ENCODE results near the gene NAB2.

The NAB2 gene

DNA sequence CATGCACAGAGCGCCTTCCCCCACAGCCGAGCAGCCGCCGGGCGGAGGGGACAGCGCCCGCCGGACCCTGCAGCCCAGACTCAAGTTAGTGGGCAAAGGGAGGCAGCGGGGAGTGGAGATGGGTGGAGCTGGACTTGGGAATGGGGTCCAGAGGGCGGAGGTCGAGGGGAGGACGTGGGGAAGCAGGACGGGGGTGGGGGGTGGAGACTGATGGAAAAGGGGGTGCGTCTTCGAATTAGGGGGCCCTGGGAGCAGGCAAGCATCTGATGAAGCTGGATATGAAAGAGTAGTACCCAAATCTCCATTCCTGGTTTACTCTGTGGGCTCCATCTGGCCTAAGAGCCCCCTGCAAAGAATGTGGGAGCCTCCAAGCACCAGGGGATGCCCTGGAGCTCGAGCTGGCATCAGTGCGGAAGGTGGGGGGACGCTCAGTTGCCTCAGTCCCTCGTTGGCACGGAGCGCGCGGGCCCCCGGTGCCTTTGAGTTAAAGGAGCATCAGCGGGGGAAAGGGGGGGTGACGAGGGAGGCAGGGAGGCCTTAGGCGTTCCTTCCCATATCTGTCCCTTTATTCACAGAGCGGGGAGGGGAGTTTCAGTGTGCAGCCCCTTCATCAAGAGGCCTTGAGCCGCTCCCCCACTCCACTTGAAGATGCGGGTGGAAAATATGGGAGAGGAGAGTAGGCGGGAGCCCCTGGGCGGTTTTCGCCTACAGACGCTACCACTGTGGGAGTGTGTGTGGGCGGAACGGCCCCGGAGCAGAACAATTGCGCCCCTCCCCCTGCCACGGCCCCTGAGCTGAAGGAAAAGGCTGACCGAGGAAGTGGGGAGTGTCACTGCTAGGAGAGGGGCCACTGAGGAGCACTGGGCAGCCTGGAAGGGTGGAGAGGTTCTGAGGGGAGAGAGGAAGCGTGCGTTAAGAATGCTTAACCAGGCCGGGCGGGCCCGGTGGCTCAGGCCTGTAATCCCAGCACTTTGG lies 644 bp downstream of the NAB2 start:
- no peak overlapping the region for H2AFZ ChIP-seq (ENCODE audit: low read length)
- H3K9me3 ChIP-seq (ENCODE audit: low read length): no peaks in the 10 kb centered on the region
- H3K27ac ChIP-seq (ENCODE audit: low read depth, low read length, poor library complexity, severe bottlenecking): no peak overlapping the region
- H3K4me1 ChIP-seq (ENCODE audit: insufficient read depth, low read length, severe bottlenecking): peaks cover 47% of the 10 kb centered on the region
- TF ChIP-seq, protein P1, sequence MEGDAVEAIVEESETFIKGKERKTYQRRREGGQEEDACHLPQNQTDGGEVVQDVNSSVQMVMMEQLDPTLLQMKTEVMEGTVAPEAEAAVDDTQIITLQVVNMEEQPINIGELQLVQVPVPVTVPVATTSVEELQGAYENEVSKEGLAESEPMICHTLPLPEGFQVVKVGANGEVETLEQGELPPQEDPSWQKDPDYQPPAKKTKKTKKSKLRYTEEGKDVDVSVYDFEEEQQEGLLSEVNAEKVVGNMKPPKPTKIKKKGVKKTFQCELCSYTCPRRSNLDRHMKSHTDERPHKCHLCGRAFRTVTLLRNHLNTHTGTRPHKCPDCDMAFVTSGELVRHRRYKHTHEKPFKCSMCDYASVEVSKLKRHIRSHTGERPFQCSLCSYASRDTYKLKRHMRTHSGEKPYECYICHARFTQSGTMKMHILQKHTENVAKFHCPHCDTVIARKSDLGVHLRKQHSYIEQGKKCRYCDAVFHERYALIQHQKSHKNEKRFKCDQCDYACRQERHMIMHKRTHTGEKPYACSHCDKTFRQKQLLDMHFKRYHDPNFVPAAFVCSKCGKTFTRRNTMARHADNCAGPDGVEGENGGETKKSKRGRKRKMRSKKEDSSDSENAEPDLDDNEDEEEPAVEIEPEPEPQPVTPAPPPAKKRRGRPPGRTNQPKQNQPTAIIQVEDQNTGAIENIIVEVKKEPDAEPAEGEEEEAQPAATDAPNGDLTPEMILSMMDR (IDR thresholded peaks at IDR 0.05; ENCODE audit: low read length): no peak
- no peak for TF ChIP-seq EZH2 (IDR thresholded peaks at IDR 0.05; ENCODE audit: borderline replicate concordance, low read length)
- peak overlapping the region; percentile 60 for H3K4me3 ChIP-seq (ENCODE audit: low read depth, low read length, poor library complexity, severe bottlenecking)
- no peaks in the 10 kb centered on the region for H4K20me1 ChIP-seq (ENCODE audit: insufficient read depth, low read length)
- H3F3A ChIP-seq (ENCODE audit: insufficient read depth, low read length): peaks cover 6% of the 10 kb centered on the region; the same call in 1 of the 2 replicates
- no peaks in the 10 kb centered on the region for H3K36me3 ChIP-seq (ENCODE audit: insufficient read depth, low read length)
- no peaks in the 10 kb centered on the region for H3K79me2 ChIP-seq (ENCODE audit: insufficient read depth, low read length)
- H3K27me3 ChIP-seq (ENCODE audit: insufficient read depth, low read length): no peaks in the 10 kb centered on the region
- no peaks in the 10 kb centered on the region for H3K9me2 ChIP-seq (ENCODE audit: low read depth, low read length)
- H3K9ac ChIP-seq (ENCODE audit: low read length): peak overlapping the region; percentile 51
- H3K4me2 ChIP-seq (ENCODE audit: low read length): peak overlapping the region; percentile 72

DNA sequence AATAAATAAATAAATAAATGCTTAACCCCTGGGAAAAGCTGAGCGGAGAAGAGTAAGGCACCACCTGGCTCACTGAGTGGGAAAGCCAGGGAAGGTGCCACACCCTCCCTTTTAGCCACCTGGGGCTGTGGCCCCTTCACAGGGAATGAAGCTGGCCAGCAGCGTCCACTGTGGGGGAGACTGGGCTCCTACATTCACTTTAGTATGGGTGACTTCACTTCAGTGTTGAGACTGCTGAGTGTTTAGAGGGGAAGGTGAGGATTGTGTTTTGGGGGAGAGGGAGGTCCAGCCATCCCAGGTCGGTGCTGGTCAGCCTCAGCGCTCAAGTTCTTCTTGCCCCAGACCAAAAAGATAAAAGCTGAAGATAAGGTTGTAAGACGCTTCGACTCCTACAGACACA lies 1.6 kb downstream of the NAB2 start:
- Histone ChIP-seq H3K9me2 (ENCODE audit: low read depth, low read length) (no peaks in the 10 kb centered on the region), H3K4me3 (ENCODE audit: low read depth, low read length, poor library complexity, severe bottlenecking) (no peak overlapping the region), H3K27ac (ENCODE audit: low read depth, low read length, poor library complexity, severe bottlenecking) (no peak overlapping the region), H3K9me3 (ENCODE audit: low read length) (no peaks in the 10 kb centered on the region), H4K20me1 (ENCODE audit: insufficient read depth, low read length) (no peaks in the 10 kb centered on the region), H3K36me3 (ENCODE audit: insufficient read depth, low read length) (peaks cover 9% of the 10 kb centered on the region; the same call in 1 of the 2 replicates), H2AFZ (ENCODE audit: low read length) (no peak overlapping the region), H3K4me2 (ENCODE audit: low read length) (no peak overlapping the region), H3K9ac (ENCODE audit: low read length) (no peak overlapping the region), H3K27me3 (ENCODE audit: insufficient read depth, low read length) (no peaks in the 10 kb centered on the region), H3F3A (ENCODE audit: insufficient read depth, low read length) (peaks cover 6% of the 10 kb centered on the region; the same call in 1 of the 2 replicates), H3K4me1 (ENCODE audit: insufficient read depth, low read length, severe bottlenecking) (peaks cover 47% of the 10 kb centered on the region), H3K79me2 (ENCODE audit: insufficient read depth, low read length) (no peaks in the 10 kb centered on the region)
- TF ChIP-seq EZH2 (IDR thresholded peaks at IDR 0.05; ENCODE audit: borderline replicate concordance, low read length): no peak
- TF ChIP-seq, protein P1 (IDR thresholded peaks at IDR 0.05; ENCODE audit: low read length): no peak

DNA sequence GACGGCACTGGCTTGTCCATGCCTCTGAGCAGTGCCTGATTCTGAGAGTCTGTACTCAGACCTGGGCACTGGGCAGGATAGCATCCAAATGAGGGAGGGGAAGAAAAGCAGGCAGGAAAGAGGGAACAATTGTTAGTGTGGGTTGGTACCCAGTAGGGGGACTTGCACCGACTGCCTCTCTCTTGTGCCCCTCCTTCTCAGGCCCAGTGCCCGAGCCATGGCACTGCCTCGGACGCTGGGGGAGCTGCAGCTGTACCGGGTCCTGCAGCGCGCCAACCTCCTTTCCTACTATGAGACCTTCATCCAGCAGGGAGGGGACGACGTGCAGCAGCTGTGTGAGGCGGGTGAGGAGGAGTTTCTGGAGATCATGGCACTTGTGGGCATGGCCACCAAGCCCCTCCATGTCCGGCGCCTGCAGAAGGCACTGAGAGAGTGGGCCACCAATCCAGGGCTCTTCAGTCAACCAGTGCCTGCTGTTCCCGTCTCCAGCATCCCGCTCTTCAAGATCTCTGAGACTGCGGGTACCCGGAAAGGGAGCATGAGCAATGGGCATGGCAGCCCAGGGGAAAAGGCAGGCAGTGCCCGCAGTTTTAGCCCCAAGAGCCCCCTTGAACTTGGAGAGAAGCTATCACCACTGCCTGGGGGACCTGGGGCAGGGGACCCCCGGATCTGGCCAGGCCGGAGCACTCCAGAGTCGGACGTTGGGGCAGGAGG lies 2.2 kb downstream of the NAB2 start:
- H3K4me3 ChIP-seq (ENCODE audit: low read depth, low read length, poor library complexity, severe bottlenecking): no peak overlapping the region
- TF ChIP-seq, protein P1 (IDR thresholded peaks at IDR 0.05; ENCODE audit: low read length): no peak
- TF ChIP-seq EZH2 (IDR thresholded peaks at IDR 0.05; ENCODE audit: borderline replicate concordance, low read length): no peak

More for the DNA sequence above, 2.2 kb downstream of the NAB2 start:
- Histone ChIP-seq H3K27me3 (ENCODE audit: insufficient read depth, low read length) (no peaks in the 10 kb centered on the region), H3K27ac (ENCODE audit: low read depth, low read length, poor library complexity, severe bottlenecking) (no peak overlapping the region), H3K9me2 (ENCODE audit: low read depth, low read length) (no peaks in the 10 kb centered on the region), H3K4me2 (ENCODE audit: low read length) (no peak overlapping the region), H2AFZ (ENCODE audit: low read length) (no peak overlapping the region), H4K20me1 (ENCODE audit: insufficient read depth, low read length) (no peaks in the 10 kb centered on the region), H3K4me1 (ENCODE audit: insufficient read depth, low read length, severe bottlenecking) (peaks cover 42% of the 10 kb centered on the region), H3K9ac (ENCODE audit: low read length) (no peak overlapping the region), H3K36me3 (ENCODE audit: insufficient read depth, low read length) (peaks cover 15% of the 10 kb centered on the region; the same call in 1 of the 2 replicates), H3F3A (ENCODE audit: insufficient read depth, low read length) (peaks cover 6% of the 10 kb centered on the region; the same call in 1 of the 2 replicates), H3K79me2 (ENCODE audit: insufficient read depth, low read length) (no peaks in the 10 kb centered on the region), H3K9me3 (ENCODE audit: low read length) (no peaks in the 10 kb centered on the region)
